Measurements from ENCODE around the gene DDX56.
A peak's percentile ranks its signal among the peaks of the same experiment; 100 is the strongest.
"Not testable (repeated sequence)": the region's sequence is repeated elsewhere in the genome, so short reads cannot be mapped to it uniquely, and the experiment has no call there.

The DDX56 gene

GRCh38 chr7:44607141-44608068, 33.7 kb upstream of the DDX56 start:
- H3K9me3 Mint-ChIP-seq, result no peaks in the 10 kb centered on the region
- H3K36me3 Mint-ChIP-seq (ENCODE audit: low read depth), result peaks cover 30% of the 10 kb centered on the region
- H3K4me1 Mint-ChIP-seq (ENCODE audit: low read depth), result peaks cover 48% of the 10 kb centered on the region
- peak overlapping the region; percentile 100 for H3K27ac Mint-ChIP-seq
- no peaks in the 10 kb centered on the region for H3K27me3 Mint-ChIP-seq
- DNase-seq, result no peak
- H3K4me3 Mint-ChIP-seq, result peak overlapping the region; percentile 98

- Mint-ChIP-seq H3K36me3 (ENCODE audit: low read depth) (peaks cover 30% of the 10 kb centered on the region), H3K4me3 (peak within 1 kb of the TSS; percentile 98), H3K27ac (peak within 1 kb of the TSS; percentile 100), H3K4me1 (ENCODE audit: low read depth) (peaks cover 42% of the 10 kb centered on the region), H3K9me3 (no peaks in the 10 kb centered on the region), H3K27me3 (no peaks in the 10 kb centered on the region)
- DNase-seq, result peak; percentile 100
These were observed 32.8 kb upstream of the DDX56 start, which contains the start of gene OGDH for GRCh38 chr7:44606341-44607140. TSS of gene OGDH (plus strand) at chr7:44606627. CDS start at chr7:44624344, 17,717 bp downstream.

DNA sequence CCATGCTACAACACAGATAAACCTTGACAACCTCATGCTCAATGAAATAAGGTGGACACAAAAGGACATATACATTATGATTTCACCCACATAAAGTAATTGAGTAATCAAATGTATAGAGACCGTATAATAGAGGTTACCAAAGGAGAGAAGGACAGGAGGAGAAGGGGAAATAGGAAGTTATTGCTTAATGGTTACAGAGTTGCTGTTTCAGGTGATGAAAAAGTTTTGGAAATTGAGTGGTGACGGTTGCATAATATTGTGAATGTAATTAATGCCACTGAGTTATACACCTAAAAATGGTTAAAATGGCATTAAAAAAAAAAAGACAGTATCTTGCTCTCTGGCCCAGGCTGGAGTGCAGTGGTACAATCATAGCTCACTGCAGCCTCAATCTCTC, 31.2 kb upstream of the DDX56 start:
- Mint-ChIP-seq H3K27me3 (no peaks in the 10 kb centered on the region), H3K27ac (peak overlapping the region; percentile 66), H3K4me1 (ENCODE audit: low read depth) (peaks cover 37% of the 10 kb centered on the region), H3K36me3 (ENCODE audit: low read depth) (peaks cover 28% of the 10 kb centered on the region), H3K9me3 (no peaks in the 10 kb centered on the region), H3K4me3 (peak overlapping the region; percentile 98)
- no peak for DNase-seq

DNA sequence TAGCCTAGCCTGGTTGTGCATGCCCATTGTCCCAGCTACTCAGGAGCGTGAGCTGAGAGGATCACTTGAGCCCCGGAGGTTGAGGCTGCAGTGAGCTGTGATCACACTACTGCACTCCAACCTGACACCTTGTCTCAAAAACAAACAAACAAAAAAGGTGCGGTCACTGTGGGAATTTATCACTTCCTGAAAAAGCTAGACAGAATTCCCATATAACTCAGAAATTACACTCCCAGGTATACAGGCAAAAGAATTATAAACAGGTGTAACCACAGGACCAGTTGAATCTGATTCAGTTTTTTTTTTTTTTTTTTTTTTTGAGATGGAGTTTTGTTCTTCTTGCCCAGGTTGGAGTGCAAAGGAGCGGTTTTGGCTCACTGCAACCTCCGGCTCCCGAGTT, 29.5 kb upstream of the DDX56 start:
- no peak overlapping the region for H3K27ac Mint-ChIP-seq
- H3K9me3 Mint-ChIP-seq, result no peaks in the 10 kb centered on the region

GRCh38 chr7:44602576-44602910, 28.8 kb upstream of the DDX56 start:
- H3K4me1 Mint-ChIP-seq (ENCODE audit: low read depth), result peaks cover 18% of the 10 kb centered on the region
- no peak overlapping the region for H3K4me3 Mint-ChIP-seq
- no peaks in the 10 kb centered on the region for H3K9me3 Mint-ChIP-seq
- no peak for DNase-seq
- H3K27ac Mint-ChIP-seq, result no peak overlapping the region
- peaks cover 13% of the 10 kb centered on the region for H3K36me3 Mint-ChIP-seq (ENCODE audit: low read depth)
- no peaks in the 10 kb centered on the region for H3K27me3 Mint-ChIP-seq

More for the DNA sequence above, 29.5 kb upstream of the DDX56 start:
- Mint-ChIP-seq H3K4me1 (ENCODE audit: low read depth) (peaks cover 22% of the 10 kb centered on the region), H3K27me3 (no peaks in the 10 kb centered on the region), H3K36me3 (ENCODE audit: low read depth) (peaks cover 17% of the 10 kb centered on the region), H3K4me3 (no peak overlapping the region)
- DNase-seq, result no peak

- H3K27me3 Mint-ChIP-seq, result no peaks in the 10 kb centered on the region
- H3K36me3 Mint-ChIP-seq (ENCODE audit: low read depth), result no peaks in the 10 kb centered on the region
- H3K27ac Mint-ChIP-seq, result no peak overlapping the region
- H3K9me3 Mint-ChIP-seq, result no peaks in the 10 kb centered on the region
- no peaks in the 10 kb centered on the region for H3K4me1 Mint-ChIP-seq (ENCODE audit: low read depth)
- DNase-seq, result no peak
- H3K4me3 Mint-ChIP-seq, result no peak overlapping the region
These were observed 25.5 kb upstream of the DDX56 start for GRCh38 chr7:44599222-44599621.

DNA sequence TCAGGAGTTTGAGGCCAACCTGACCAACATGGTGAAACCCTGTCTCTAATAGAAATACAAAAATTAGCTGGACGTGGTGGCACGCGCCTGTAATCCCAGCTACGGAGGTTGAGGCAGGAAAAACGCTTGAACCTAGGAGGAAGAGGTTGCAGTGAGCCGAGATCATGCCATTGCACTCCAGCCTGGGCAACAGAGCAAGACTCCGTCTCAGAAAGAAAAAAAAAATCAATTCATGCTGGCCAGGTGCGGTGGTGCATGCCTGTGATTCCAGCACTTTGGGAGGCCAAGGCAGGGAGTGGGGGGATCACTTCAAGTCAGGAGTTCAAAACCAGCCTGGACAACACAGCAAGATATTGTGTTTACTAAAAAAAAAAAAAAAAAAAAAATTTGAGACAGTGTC, 23.5 kb upstream of the DDX56 start:
- H3K9me3 Mint-ChIP-seq; H3K4me3 Mint-ChIP-seq; H3K36me3 Mint-ChIP-seq (ENCODE audit: low read depth): not testable (repeated sequence)

DNA sequence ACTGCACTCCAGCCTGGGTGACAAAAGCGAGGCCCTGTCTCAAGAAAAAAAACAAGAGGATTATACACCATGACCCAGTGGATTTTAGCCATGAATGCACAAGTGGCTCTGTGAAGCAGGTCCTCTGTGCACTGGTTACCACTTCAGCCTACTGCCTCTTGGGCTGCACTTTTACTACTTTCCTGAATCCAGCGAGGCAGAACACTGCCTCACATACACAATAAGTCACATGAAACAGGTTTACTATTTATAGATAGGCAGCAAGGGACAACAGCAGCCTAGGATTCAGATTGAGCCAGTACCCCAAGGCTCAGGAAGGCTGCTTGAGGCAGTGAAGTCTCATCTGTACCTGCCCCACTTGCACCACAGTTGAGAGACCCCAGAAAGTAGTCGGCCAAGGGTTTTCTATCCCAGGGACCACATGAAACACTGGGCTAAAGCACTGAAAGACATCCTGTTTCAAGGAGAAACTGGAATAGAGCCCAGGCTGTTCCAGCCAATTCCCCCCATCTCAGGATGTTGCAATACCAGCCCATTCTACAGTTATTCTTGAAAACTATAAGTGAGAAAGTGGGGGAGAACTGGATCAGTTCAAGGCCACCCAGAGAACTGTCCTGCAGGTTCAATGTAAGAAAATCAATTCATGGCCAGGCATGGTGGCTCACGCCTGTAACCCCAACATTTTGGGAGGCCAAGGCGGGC, 22.4 kb upstream of the DDX56 start:
- Mint-ChIP-seq H3K27me3 (no peaks in the 10 kb centered on the region), H3K9me3 (no peaks in the 10 kb centered on the region), H3K27ac (no peak overlapping the region), H3K36me3 (ENCODE audit: low read depth) (no peaks in the 10 kb centered on the region), H3K4me3 (no peak overlapping the region), H3K4me1 (ENCODE audit: low read depth) (no peaks in the 10 kb centered on the region)
- no peak for DNase-seq

More for the DNA sequence above, 23.5 kb upstream of the DDX56 start:
- H3K27ac Mint-ChIP-seq; DNase-seq; H3K27me3 Mint-ChIP-seq; H3K4me1 Mint-ChIP-seq (ENCODE audit: low read depth): not testable (repeated sequence)

- H3K27me3 Mint-ChIP-seq, result no peaks in the 10 kb centered on the region
- no peak for DNase-seq
- peaks cover 6% of the 10 kb centered on the region for H3K4me1 Mint-ChIP-seq (ENCODE audit: low read depth)
- H3K36me3 Mint-ChIP-seq (ENCODE audit: low read depth), result no peaks in the 10 kb centered on the region
- H3K9me3 Mint-ChIP-seq, result no peaks in the 10 kb centered on the region
- no peak overlapping the region for H3K4me3 Mint-ChIP-seq
- H3K27ac Mint-ChIP-seq, result no peak overlapping the region
These were observed 17.2 kb upstream of the DDX56 start for GRCh38 chr7:44590910-44591309.

DNA sequence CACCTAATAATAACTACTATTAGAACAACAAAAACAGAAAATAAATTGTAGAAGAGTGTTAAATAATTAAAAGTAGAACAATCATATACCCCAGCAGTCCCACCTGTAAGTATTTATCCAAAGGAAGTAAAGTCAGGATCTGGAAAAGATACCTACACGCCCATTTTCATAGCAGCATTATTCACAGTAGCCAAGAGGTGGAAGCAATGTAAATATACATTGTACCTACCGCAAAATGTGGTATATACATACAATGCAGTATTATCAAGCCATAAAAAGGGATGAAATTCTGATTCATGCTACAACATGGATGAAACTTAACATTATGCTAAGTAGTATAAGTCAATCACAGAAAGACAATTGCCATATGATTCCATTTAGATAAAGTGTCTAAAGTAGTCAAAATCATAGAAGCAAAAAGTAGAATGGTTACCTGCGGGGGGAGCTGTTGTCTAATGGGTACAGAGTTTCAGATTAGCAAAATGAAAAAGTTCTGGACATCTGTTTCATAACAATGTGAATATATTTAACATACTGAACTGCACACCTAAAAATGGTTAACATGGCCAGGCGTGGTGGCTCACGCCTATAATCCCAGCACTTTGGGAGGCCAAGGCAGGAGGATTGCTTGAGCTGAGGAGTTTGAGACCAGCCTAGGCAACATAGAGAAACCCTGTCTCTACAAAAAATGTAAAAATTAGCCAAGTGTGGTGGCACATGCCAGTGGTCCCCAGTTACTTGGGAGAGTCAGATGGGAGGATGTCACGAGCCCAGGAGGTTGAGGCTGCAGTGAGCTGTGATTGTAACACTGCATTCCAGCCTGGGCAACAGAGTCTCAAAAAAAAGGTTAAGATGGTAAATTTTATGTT, 14.4 kb upstream of the DDX56 start:
- Mint-ChIP-seq H3K36me3 (ENCODE audit: low read depth) (no peaks in the 10 kb centered on the region), H3K4me1 (ENCODE audit: low read depth) (peaks cover 12% of the 10 kb centered on the region)

GRCh38 chr7:44583146-44583865, 9.6 kb upstream of the DDX56 start:
- peaks cover 40% of the 10 kb centered on the region for H3K36me3 Mint-ChIP-seq (ENCODE audit: low read depth)
- no peaks in the 10 kb centered on the region for H3K27me3 Mint-ChIP-seq
- peak overlapping the region; percentile 87 for H3K4me3 Mint-ChIP-seq
- DNase-seq, result no peak
- H3K27ac Mint-ChIP-seq, result peak overlapping the region; percentile 96
- H3K9me3 Mint-ChIP-seq, result no peaks in the 10 kb centered on the region
- peaks cover 43% of the 10 kb centered on the region for H3K4me1 Mint-ChIP-seq (ENCODE audit: low read depth)

More for the DNA sequence above, 14.4 kb upstream of the DDX56 start:
- H3K9me3 Mint-ChIP-seq, result no peaks in the 10 kb centered on the region
- no peaks in the 10 kb centered on the region for H3K27me3 Mint-ChIP-seq
- DNase-seq, result no peak
- H3K27ac Mint-ChIP-seq, result peak overlapping the region; percentile 38
- H3K4me3 Mint-ChIP-seq, result no peak overlapping the region

DNA sequence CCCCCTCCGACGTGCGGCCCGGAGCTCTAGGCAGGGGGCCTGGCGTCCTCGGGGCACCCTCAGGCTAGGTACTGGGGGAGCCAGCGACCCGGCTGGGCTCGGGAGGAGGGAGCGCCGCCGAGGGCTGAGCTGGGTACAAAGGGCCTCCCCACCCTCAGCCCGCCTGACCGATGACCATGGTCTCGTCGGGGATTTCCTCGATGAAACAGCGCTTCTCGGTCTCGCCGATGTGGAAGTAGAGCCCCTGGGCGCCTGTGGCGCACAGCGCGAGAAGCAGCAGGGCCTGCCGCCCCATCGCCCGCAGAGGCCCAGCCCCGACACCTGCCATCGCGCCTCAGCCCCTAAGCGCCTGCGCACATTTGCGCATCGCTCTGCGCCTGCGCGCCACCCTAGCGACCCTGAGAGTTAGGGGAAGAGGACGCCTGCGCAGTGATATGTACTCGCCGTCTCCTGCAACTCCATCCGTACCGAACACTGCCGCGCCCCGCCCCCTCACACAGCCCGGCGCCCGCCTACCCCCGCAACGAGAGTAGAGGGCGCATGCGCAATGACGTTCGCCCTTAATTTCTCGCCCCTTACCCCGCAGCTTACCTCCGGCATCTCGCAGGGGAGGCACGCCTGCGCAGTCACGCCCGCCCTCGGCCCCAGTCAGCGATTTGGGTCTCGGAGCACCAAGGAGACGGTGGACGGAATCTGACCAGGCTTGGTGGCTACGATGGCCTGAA, 8.3 kb upstream of the DDX56 start, which contains the start of gene TMED4:
TMED4 (minus strand) TSS at position 353 of the 725 bp plus-strand sequence; CDS start at position 328, 25 bp downstream.
- Mint-ChIP-seq H3K4me1 (ENCODE audit: low read depth) (peaks cover 44% of the 10 kb centered on the region), H3K4me3 (peak within 1 kb of the TSS; percentile 87), H3K27me3 (no peaks in the 10 kb centered on the region), H3K27ac (peak within 1 kb of the TSS; percentile 96), H3K36me3 (ENCODE audit: low read depth) (peaks cover 48% of the 10 kb centered on the region), H3K9me3 (no peaks in the 10 kb centered on the region)
- DNase-seq, result peak; percentile 100

All from activated T-cell treated with anti-CD3 and anti-CD28 coated beads, Interleukin-2, amount 50 U/mL, for 24 hours (primary cell).